Upper lobe of left lung (tissue), 6 donors: ENCODE results near the gene DNAJA2. TPM values are rescaled to one million over a fixed set of nuclear protein-coding genes. Genes with fewer than 3 reads are reported as not detected.

ENCODE experiments used
- ATAC-seq, 2 donors: fragments of 200-7000 bp; cut with Tn5 transposase; one replicate each; pipeline ENCODE4 v1.9.1; 2022; ENCODE audit warnings: mild to moderate bottlenecking in 2 of 2, moderate library complexity in 2 of 2; ENCODE audit not compliant: low FRiP score in 2 of 2
- DNase-seq, 2 donors: peaks; one replicate each; pipeline ENCODE4 v3.0.0-alpha.2; 2019 to 2020
- H3K27ac ChIP-seq, 4 donors: fragments of 200-600 bp; sonication (generic); one replicate each; pipeline ENCODE4 v1.5.1; 2016 to 2019
- H3K27me3 ChIP-seq, 4 donors: fragments of 200-600 bp; sonication (generic); one replicate each; pipeline ENCODE4 v1.5.1; 2017 to 2019
- H3K36me3 ChIP-seq, 4 donors: fragments of 200-600 bp; sonication (generic); one replicate each; pipeline ENCODE4 v1.5.1; 2016 to 2019
- H3K4me1 ChIP-seq, 4 donors: fragments of 200-600 bp; sonication (generic); one replicate each; pipeline ENCODE4 v1.5.1; 2018 to 2019
- H3K4me3 ChIP-seq, 4 donors: fragments of 200-600 bp; sonication (generic); one replicate each; pipeline ENCODE4 v1.5.1; 2017 to 2019; ENCODE audit warnings: mild to moderate bottlenecking in 2 of 4, moderate library complexity in 1 of 4
- H3K9me3 ChIP-seq, 4 donors: fragments of 200-600 bp; sonication (generic); one replicate each; pipeline ENCODE4 v1.5.1; 2018 to 2019
- EP300 ChIP-seq, 4 donors: sonication (generic); formaldehyde crosslinking; IDR thresholded peaks; one replicate each; pipeline ENCODE4 v1.5.1; 2017; ENCODE audit warnings: antibody characterized with exemption in 4 of 4, control low read depth in 2 of 4
- POLR2A ChIP-seq, 4 donors: fragments of 450-650 bp; IDR thresholded peaks; one replicate each; pipeline ENCODE4 v1.5.1; 2016 to 2017; ENCODE audit warnings: antibody characterized with exemption in 4 of 4, mild to moderate bottlenecking in 2 of 4
- POLR2AphosphoS5 ChIP-seq, 2 donors: sonication (generic); formaldehyde crosslinking; IDR thresholded peaks; one replicate each; pipeline ENCODE4 v1.5.1; 2017; ENCODE audit warnings: antibody characterized with exemption in 2 of 2
- WGBS, 2 donors: methylation state at CpG; one replicate each; pipeline ENCODE4 v1.1.5; 2017 to 2018; 5-methylcytosine and 5-hydroxymethylcytosine counted together
- total RNA-seq, 6 donors: library from RNA; depleted of rRNA in 4 of 6; stranded (reverse); fragments of >200 nt in 4 of 6; gene quantifications; one replicate each; pipeline versions ENCODE4 v1.1.0 to v1.2.1, GENCODE V29; 2016 to 2021
- TF ChIP-seq, protein P1 (sequence below), 6 experiments: fragments of 450-650 bp in 4 of 6; fragments of 200-600 bp in 2 of 6; sonication (generic) in 2 of 6; IDR thresholded peaks; one replicate each; pipeline ENCODE4 v1.5.1; 2016 to 2019; ENCODE audit warnings: antibody characterized with exemption in 6 of 6
- donor health status: DM: no; HTN: no; CAD: no; lungs with moderate emphysema.
- donor health status: DM: no; HTN: yes; CAD: no; lungs with severe emphysema.

DNAJA2 gene
- total RNA-seq, 6 donors from 2014 or later = 15.7 to 51.2 (median 41.0) TPM

DNA sequence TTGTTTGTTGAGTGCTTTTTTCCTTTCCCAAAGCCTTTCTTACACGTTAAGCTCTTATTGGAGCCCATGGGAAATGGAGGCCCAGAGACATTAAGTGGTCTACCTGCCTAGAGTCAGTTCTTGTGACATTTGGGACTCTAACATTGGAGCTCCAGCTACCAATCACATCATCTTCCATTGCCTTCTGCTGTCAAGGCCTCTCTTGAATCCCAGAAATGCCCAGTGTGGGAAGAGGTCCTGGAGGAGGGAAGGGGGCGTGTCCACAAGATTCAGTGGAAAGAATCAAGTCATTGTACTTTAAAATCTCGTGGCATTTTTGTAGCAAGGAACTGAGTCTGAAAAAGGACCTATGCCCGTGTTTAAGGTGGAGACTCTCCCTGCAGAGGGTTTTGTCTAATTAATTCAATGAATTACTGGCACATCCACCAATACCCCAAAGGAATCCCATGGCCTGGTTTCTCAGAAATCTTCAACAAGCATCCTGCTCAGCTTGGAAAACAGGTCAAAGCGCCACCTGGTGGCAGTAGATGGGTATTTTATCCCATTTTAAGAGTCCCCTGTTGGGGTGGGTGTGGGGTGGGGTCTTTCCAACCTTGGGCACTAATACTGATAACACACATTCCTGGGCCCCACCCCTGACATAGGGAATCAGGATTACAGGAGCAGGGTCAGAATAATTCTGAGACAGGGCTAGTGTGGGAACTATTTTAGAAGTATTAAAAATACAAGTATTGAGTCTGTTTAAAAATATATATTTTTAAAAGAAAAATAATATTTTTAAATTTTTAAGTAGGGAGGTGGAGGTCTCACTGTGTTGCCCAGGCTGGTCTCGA, 64.7 kb downstream of the DNAJA2 start:
- Histone ChIP-seq H3K4me1 (no peaks in the 10 kb centered on the region), H3K9me3 (no peaks in the 10 kb centered on the region), H3K36me3 (peaks cover 0 to 7% (median 0%) of the 10 kb centered on the region in 4 donors), H3K27ac (no peak overlapping the region), H3K4me3 (no peak overlapping the region), H3K27me3 (no peaks in the 10 kb centered on the region)
- TF ChIP-seq, protein P1, sequence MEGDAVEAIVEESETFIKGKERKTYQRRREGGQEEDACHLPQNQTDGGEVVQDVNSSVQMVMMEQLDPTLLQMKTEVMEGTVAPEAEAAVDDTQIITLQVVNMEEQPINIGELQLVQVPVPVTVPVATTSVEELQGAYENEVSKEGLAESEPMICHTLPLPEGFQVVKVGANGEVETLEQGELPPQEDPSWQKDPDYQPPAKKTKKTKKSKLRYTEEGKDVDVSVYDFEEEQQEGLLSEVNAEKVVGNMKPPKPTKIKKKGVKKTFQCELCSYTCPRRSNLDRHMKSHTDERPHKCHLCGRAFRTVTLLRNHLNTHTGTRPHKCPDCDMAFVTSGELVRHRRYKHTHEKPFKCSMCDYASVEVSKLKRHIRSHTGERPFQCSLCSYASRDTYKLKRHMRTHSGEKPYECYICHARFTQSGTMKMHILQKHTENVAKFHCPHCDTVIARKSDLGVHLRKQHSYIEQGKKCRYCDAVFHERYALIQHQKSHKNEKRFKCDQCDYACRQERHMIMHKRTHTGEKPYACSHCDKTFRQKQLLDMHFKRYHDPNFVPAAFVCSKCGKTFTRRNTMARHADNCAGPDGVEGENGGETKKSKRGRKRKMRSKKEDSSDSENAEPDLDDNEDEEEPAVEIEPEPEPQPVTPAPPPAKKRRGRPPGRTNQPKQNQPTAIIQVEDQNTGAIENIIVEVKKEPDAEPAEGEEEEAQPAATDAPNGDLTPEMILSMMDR (IDR thresholded peaks at IDR 0.05) = peak; percentile 21 to 86 (median 56)
- TF ChIP-seq POLR2A (IDR thresholded peaks at IDR 0.05) (no peak), EP300 (IDR thresholded peaks at IDR 0.05) (no peak), POLR2AphosphoS5 (IDR thresholded peaks at IDR 0.05) (no peak)
- DNase-seq (peak in 1 of 2 donors; percentile 47), ATAC-seq (peak in 1 of 2 donors; percentile 72)
- 49 to 64% methylated on average over 5 to 6 of the region's 6 CpGs for WGBS, 2 donors

DNA sequence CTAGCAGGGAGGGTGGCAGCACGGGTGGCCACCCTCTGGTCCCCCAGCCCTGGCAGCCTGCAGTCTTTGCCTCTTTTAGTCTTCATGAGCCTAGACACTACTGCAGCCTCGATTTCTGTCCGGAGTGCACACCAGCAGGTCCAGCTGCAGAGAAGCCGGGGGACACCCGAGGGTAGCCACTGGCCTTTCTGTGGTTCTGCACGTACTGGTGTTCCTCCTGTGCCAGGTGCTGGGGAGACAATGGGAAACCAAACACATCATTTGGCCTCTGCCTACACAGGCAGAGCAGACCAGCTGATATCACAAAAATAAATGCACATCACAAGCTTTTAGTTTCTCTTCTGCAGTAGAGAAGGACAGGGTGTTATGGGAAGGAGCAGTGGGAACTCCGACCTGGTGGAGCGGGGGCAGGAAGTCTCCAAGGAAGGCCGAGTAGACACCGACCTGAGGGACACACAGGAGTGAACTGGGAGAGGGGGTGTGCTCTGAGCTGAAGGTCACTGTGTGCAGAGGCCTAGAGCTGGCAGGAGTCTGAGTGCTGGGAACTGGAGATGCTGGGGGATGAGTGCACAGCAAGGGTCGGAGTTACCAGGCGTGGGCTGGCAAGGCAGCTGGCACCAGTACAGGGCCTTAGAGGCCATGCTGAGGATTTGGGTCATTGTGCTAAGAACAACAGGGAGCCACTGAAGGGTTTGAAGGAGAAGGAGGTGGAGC, 66.3 kb downstream of the DNAJA2 start:
- H3K27ac ChIP-seq = no peak overlapping the region
- H3K9me3 ChIP-seq = no peaks in the 10 kb centered on the region
- DNase-seq = no peak
- H3K4me1 ChIP-seq = no peaks in the 10 kb centered on the region
- H3K36me3 ChIP-seq = peaks cover 0 to 7% (median 0%) of the 10 kb centered on the region in 4 donors
- no peak overlapping the region for H3K4me3 ChIP-seq
- TF ChIP-seq, protein P1 (IDR thresholded peaks at IDR 0.05) = no peak
- TF ChIP-seq POLR2A (IDR thresholded peaks at IDR 0.05) (no peak), EP300 (IDR thresholded peaks at IDR 0.05) (no peak), POLR2AphosphoS5 (IDR thresholded peaks at IDR 0.05) (no peak)
- no peaks in the 10 kb centered on the region for H3K27me3 ChIP-seq
- WGBS, 2 donors = 86 to 88% methylated on average over 6 to 12 of the region's 12 CpGs
- no peak for ATAC-seq

DNA sequence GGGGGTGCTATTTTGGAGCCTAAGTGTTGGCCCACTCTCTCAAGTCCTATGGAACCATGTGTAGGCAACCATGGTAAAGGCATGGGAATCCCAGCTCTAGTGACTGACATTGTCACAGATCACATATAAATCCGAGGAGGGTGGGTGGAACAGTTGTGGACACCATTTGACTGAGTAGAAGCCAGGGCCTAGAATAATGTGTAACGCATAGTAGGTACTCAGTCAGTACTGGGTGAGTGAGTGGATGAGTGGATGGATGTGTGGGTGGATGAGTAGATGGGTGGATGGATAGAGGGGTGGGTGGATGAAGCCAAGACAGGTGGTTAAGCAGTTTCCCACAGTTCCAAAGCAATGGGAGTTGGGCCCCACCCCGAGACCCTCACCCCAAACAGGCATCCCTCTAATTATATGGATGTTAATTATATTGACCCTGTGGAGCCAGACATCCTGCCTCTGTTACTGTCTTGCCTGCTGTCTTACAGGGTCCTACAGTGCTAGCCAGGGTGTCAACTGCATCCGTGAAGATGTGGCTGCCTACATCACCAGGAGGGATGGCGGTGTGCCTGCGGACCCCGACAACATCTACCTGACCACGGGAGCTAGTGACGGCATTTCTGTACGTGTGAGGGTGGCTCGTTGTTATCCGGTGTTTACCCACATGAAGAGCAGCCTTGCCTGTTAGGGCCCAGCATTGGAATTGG, 67.0 kb downstream of the DNAJA2 start:
- TF ChIP-seq, protein P1 (IDR thresholded peaks at IDR 0.05) = no peak
- no peak for TF ChIP-seq EP300 (IDR thresholded peaks at IDR 0.05)
- TF ChIP-seq POLR2A (IDR thresholded peaks at IDR 0.05) = no peak
- TF ChIP-seq POLR2AphosphoS5 (IDR thresholded peaks at IDR 0.05) = no peak
- Histone ChIP-seq H3K27ac (no peak overlapping the region), H3K9me3 (no peaks in the 10 kb centered on the region), H3K36me3 (peaks cover 0 to 7% (median 0%) of the 10 kb centered on the region in 4 donors), H3K4me1 (no peaks in the 10 kb centered on the region), H3K27me3 (no peaks in the 10 kb centered on the region), H3K4me3 (no peak overlapping the region)
- 91 to 95% methylated on average over 3 to 12 of the region's 12 CpGs for WGBS, 2 donors
- ATAC-seq = no peak
- DNase-seq = no peak

Other genes starting within 250 kb of the DNAJA2 start
- gene MYLK3, start 225.3 kb downstream of the DNAJA2 start, total RNA-seq = 1 to 10 TPM in 3 of 6 donors, under 1 TPM in 3; 0.11 to 4.2 (median 1.1) TPM
- 1 to 10 TPM; 4.2 to 9.5 (median 6.2) TPM for gene C16orf87, start 142.5 kb downstream of the DNAJA2 start, total RNA-seq
- 10 to 100 TPM in 1 of 6 donors, 1 to 10 TPM in 5; 2.9 to 19.9 (median 6.3) TPM for gene GPT2, start 89.3 kb downstream of the DNAJA2 start, total RNA-seq
- gene NETO2, start 170.3 kb upstream of the DNAJA2 start, total RNA-seq = 10 to 100 TPM in 2 of 6 donors, 1 to 10 TPM in 4; 1.0 to 13.7 (median 7.2) TPM